NCI-H510A (cell line): Measurements from ENCODE around the gene CNTFR.

Experiments used
- DNase-seq: peaks from one replicate; lab custom pipeline; 2025; lab: John Stamatoyannopoulos, UW

Gene CNTFR

GRCh38 chr9:34572092-34572491, 17.4 kb downstream of the CNTFR start:
- DNase-seq, result no peak

DNA sequence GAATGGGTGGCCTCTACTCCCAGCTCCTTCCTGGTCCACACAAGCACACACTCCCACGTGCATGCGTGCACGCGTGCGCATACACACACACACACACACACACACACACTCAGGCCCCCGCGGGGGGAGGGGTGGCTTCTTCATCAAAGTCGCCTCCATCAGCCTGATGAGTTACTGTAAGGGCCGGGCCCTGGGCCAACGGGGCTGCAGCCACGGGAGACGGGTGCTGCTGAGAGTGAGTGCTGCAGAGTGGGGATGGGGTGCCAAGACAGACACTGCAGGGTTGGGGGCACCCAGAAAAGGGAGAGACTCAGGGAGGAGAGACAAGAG, 18.1 kb downstream of the CNTFR start:
- no peak for DNase-seq

- DNase-seq, result no peak
Observed at GRCh38 chr9:34570809-34571480, 18.6 kb downstream of the CNTFR start.

DNA sequence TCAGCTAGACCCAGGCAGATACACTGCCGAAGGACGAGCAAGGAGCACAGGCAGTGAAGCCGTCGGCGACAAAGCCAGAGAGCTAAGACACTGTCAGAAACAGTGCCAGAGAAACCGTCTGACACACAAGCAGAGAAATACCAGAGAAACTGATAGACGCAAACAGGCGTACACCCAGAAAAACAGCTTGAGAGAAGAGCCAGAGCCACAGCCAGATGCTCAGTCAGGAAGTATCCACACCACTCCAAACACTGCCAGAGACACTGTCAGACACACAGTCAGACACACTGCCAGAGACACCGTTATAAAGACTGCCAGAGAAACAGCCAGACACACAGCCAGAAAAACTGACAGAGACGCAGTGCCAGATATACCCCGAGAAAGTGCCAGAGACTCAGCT, 19.1 kb downstream of the CNTFR start:
- DNase-seq, result no peak

GRCh38 chr9:34568774-34569173, 20.8 kb downstream of the CNTFR start:
- no peak for DNase-seq

GRCh38 chr9:34568133-34568532, 21.4 kb downstream of the CNTFR start:
- no peak for DNase-seq

- no peak for DNase-seq
Observed at GRCh38 chr9:34566972-34567371, 22.6 kb downstream of the CNTFR start.

- DNase-seq, result no peak
Observed at GRCh38 chr9:34566322-34566721, 23.2 kb downstream of the CNTFR start.

- no peak for DNase-seq
Observed at GRCh38 chr9:34565856-34566255, 23.7 kb downstream of the CNTFR start.

DNA sequence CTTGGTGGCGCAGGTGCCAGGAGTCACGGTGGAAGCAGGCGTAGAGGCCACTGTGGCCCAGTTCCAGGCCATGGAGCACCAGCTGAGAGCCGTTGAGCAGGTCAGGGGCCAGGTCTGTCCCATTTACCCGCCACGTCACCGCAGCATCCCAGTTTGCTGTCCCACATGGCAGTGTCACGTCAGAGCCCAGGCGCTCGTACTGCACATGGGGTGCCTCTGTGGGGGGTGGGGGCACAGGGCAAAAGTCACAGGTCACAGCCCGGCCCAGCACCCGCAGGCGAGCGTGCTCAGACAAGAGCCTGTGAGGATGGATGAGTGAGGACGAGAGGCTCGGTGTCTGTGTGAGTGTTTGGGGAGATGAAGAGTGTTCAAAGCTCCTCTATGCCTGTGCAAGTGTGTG, 24.9 kb downstream of the CNTFR start:
- no peak for DNase-seq

GRCh38 chr9:34563262-34563661, 26.3 kb downstream of the CNTFR start:
- no peak for DNase-seq

- no peak for DNase-seq
Observed at GRCh38 chr9:34562135-34562745, 27.3 kb downstream of the CNTFR start.

- DNase-seq, result no peak
Observed at GRCh38 chr9:34560599-34561214, 28.8 kb downstream of the CNTFR start.

- no peak for DNase-seq
Observed at GRCh38 chr9:34559624-34560455, 29.7 kb downstream of the CNTFR start.

GRCh38 chr9:34558919-34559623, 30.5 kb downstream of the CNTFR start:
- DNase-seq, result no peak

- DNase-seq, result no peak
Observed at GRCh38 chr9:34558364-34558763, 31.2 kb downstream of the CNTFR start.

GRCh38 chr9:34557426-34558321, 31.9 kb downstream of the CNTFR start:
- DNase-seq, result no peak

GRCh38 chr9:34556949-34557348, 32.6 kb downstream of the CNTFR start:
- no peak for DNase-seq

GRCh38 chr9:34555936-34556525, 33.5 kb downstream of the CNTFR start:
- no peak for DNase-seq

GRCh38 chr9:34555500-34555899, 34.0 kb downstream of the CNTFR start:
- DNase-seq, result no peak

- no peak for DNase-seq
Observed at GRCh38 chr9:34555002-34555348, 34.5 kb downstream of the CNTFR start.
